Measurements from ENCODE around the gene MDN1. TPM values are rescaled to one million over a fixed set of nuclear protein-coding genes. Genes with fewer than 3 reads are reported as not detected.

MDN1 gene
- total and polyA plus RNA-seq, 2 of the 4 experiments (the other 2 are of a cell fraction): 7.7 to 26.7 TPM

- no peak overlapping the region for H4K8ac ChIP-seq (ENCODE audit: low read depth in 2 of 2, low read length in 2 of 2)
- dilution Hi-C loops (cut with HindIII; ENCODE audit: low sequenced_read_pairs, unreplicated experiment): no loop called here
- no peaks in the 10 kb centered on the region for H3K36me3 ChIP-seq (ENCODE audit: control insufficient read depth, insufficient read depth, low read length)
- H3K18ac ChIP-seq (ENCODE audit: low read depth, low read length): no peak overlapping the region
- no TSS peak for BruUV-seq (replicated peaks)
- H3K9me3 ChIP-seq (ENCODE audit: control insufficient read depth, insufficient read depth, low read length): no peaks in the 10 kb centered on the region
- H3K27ac ChIP-seq (ENCODE audit: insufficient read depth, low read length): no peak overlapping the region
- DNase-seq: no peak
- no peak overlapping the region for H4K91ac ChIP-seq (ENCODE audit: insufficient read depth, low read depth, low read length)
- H3K4me1 ChIP-seq (ENCODE audit: control insufficient read depth, insufficient read depth, low read length): no peaks in the 10 kb centered on the region
- in situ Hi-C loops (cut with MboI; ENCODE audit: low sequenced_read_pairs): no loop called here
- H2AFZ ChIP-seq (replicated peaks; ENCODE audit: low read length, poor library complexity): no peak overlapping the region
- no peaks in the 10 kb centered on the region for H4K20me1 ChIP-seq (ENCODE audit: insufficient read depth, low read length)
- no peaks in the 10 kb centered on the region for H3K79me1 ChIP-seq (ENCODE audit: low read depth in 1 of 2, low read length in 2 of 2)
- no peaks in the 10 kb centered on the region for H3K27me3 ChIP-seq (ENCODE audit: control insufficient read depth, insufficient read depth, low read length)
- no peak overlapping the region for H2BK120ac ChIP-seq (ENCODE audit: low read depth, low read length)
- H3K4me2 ChIP-seq (ENCODE audit: low read depth, low read length): no peak overlapping the region
- H3K4ac ChIP-seq (ENCODE audit: low read depth, low read length): no peak overlapping the region
- H3K9ac ChIP-seq (ENCODE audit: low read depth, low read length): no peak overlapping the region
- no peak overlapping the region for H2AK5ac ChIP-seq (ENCODE audit: low read depth, low read length)
- no peaks in the 10 kb centered on the region for H3K9me1 ChIP-seq (ENCODE audit: insufficient read depth, low read length)
- H4K5ac ChIP-seq (ENCODE audit: low read depth, low read length): no peak overlapping the region
- no peak overlapping the region for H3K14ac ChIP-seq (replicated peaks; ENCODE audit: low read depth, low read length)
- H2BK5ac ChIP-seq (ENCODE audit: low read depth, low read length, poor library complexity, severe bottlenecking): no peak overlapping the region
- TF ChIP-seq MAZ (IDR thresholded peaks at IDR 0.05; ENCODE audit: borderline replicate concordance, low read depth, low read length): no peak
- TF ChIP-seq RFX5 (IDR thresholded peaks at IDR 0.05; ENCODE audit: low read depth, low read length): no peak
- TF ChIP-seq BHLHE40 (IDR thresholded peaks at IDR 0.05; ENCODE audit: low read depth, low read length): no peak
- no peak for TF ChIP-seq CTCF (conservative IDR thresholded peaks at IDR 0.05; ENCODE audit: low read depth, low read length)
- TF ChIP-seq RAD21 (IDR thresholded peaks at IDR 0.05; ENCODE audit: low read length): no peak
- TF ChIP-seq MAFK (IDR thresholded peaks at IDR 0.05; ENCODE audit: low read depth, low read length): no peak
- no peak for TF ChIP-seq MXI1 (IDR thresholded peaks at IDR 0.05; ENCODE audit: borderline replicate concordance, low read depth, low read length)
- no peak for TF ChIP-seq RCOR1 (IDR thresholded peaks at IDR 0.05; ENCODE audit: insufficient replicate concordance, low read length)
- no peak for TF ChIP-seq POLR2A (IDR thresholded peaks at IDR 0.05; ENCODE audit: low read depth, low read length)
- no peak for TF ChIP-seq CHD1 (IDR thresholded peaks at IDR 0.05; ENCODE audit: low read depth, low read length)
- no peak for TF ChIP-seq CEBPB (IDR thresholded peaks at IDR 0.05; ENCODE audit: low read depth, low read length)
- no peak for TF ChIP-seq FOS (IDR thresholded peaks at IDR 0.05; ENCODE audit: low read depth, low read length)
- TF ChIP-seq USF2 (IDR thresholded peaks at IDR 0.05; ENCODE audit: low read depth, low read length): no peak
- no CpG with 5 or more reads among the region's 1 CpG for WGBS, 2 experiments (ENCODE audit: extremely low coverage in 2 of 2, insufficient read length in 1 of 2)
- H3K56ac ChIP-seq (ENCODE audit: extremely low read depth, insufficient read depth, low read length): no peak overlapping the region
- CTCF ChIA-PET: no interaction called here
- no peak overlapping the region for H2BK20ac ChIP-seq (ENCODE audit: low read depth, low read length)
- no peak overlapping the region for H2BK15ac ChIP-seq (ENCODE audit: low read depth, low read length)
- POLR2A ChIA-PET (ENCODE audit: unreplicated experiment): no interaction called here
- H2AK9ac ChIP-seq (replicated peaks; ENCODE audit: low read depth, low read length, poor library complexity): no peak overlapping the region
- intact Hi-C loops (cut with micrococcal nuclease): no loop called here
- no peak overlapping the region for H3K23ac ChIP-seq (ENCODE audit: low read depth, low read length)
- no peak overlapping the region for H3K4me3 ChIP-seq (ENCODE audit: insufficient read depth, low read depth, low read length)
- no peak for ATAC-seq (ENCODE audit: low read depth)
Measured at GRCh38 chr6:89596484-89596883, 223.1 kb downstream of the MDN1 start.
